T-cell (primary cell): ENCODE data around the gene ADRA1B. TPM values are rescaled to one million over a fixed set of nuclear protein-coding genes. Genes with fewer than 3 reads are reported as not detected.

Experiments used
- ATAC-seq, 4 experiments: fragments of 200-7000 bp in 3 of 4; fragments of 150-1000 bp in 1 of 4; cut with Tn5 transposase; replicated peaks in 1 of 4; 1 replicate in 3 of 4; 2 replicates in 1 of 4; pipeline ENCODE4 v1.10.0; 2021; ENCODE audit warnings: moderate library complexity in 3 of 4, mild to moderate bottlenecking in 2 of 4, moderate number of reproducible peaks in 1 of 4
- CTCF ChIA-PET, 2 donors: fragments of 300-600 bp; sonication (Branson Sonifier 250); formaldehyde crosslinking; loops; one replicate each; lab custom pipeline; 2022; ENCODE audit warnings: antibody characterized with exemption in 2 of 2; lab: Charles Lee
- POLR2A ChIA-PET, 2 donors: fragments of 300-600 bp; sonication (Branson Sonifier 250); formaldehyde crosslinking; loops; one replicate each; lab custom pipeline; 2022; ENCODE audit warnings: antibody characterized with exemption in 2 of 2; lab: Charles Lee
- DNase-seq, 35 experiments: peaks; one replicate each; pipeline versions ENCODE4 v3.0.0 to v3.0.0-alpha.2; 2013 to 2023
- H3K27ac ChIP-seq: one replicate; pipeline ENCODE4 v1.5.1; 2013; ENCODE audit warnings: low read length
- H3K27me3 ChIP-seq, 2 experiments: replicated peaks in 1 of 2; 1 replicate in 1 of 2; 2 replicates in 1 of 2; pipeline versions ENCODE4 v1.6.1 to v1.7.0; 2013; ENCODE audit warnings: low read length in 1 of 2, mixed read lengths in 1 of 2; ENCODE audit not compliant: control insufficient read depth in 2 of 2, insufficient read depth in 2 of 2; ENCODE audit errors: extremely low read depth in 1 of 2
- H3K36me3 ChIP-seq, 2 donors: 1 replicate in 1 of 2; 2 replicates in 1 of 2; pipeline versions ENCODE4 v1.6.1 to v1.7.0; 2013; ENCODE audit warnings: low read length in 1 of 2; ENCODE audit not compliant: control insufficient read depth in 2 of 2, insufficient read depth in 1 of 2; ENCODE audit errors: extremely low read depth in 1 of 2
- H3K4me1 ChIP-seq, 2 experiments: 1 replicate in 1 of 2; 2 replicates in 1 of 2; pipeline versions ENCODE4 v1.6.1 to v1.7.0; 2013; ENCODE audit warnings: low read length in 2 of 2, mixed read lengths in 1 of 2; ENCODE audit not compliant: insufficient read depth in 2 of 2, control insufficient read depth in 1 of 2; ENCODE audit errors: extremely low read depth in 1 of 2
- H3K4me3 ChIP-seq, 2 donors: 1 replicate in 1 of 2; 2 replicates in 1 of 2; pipeline versions ENCODE4 v1.5.1 to v1.7.0; 2013; ENCODE audit warnings: mild to moderate bottlenecking in 2 of 2, low read length in 1 of 2, moderate library complexity in 1 of 2; ENCODE audit not compliant: control insufficient read depth in 1 of 2; ENCODE audit errors: extremely low read depth in 1 of 2
- H3K9me3 ChIP-seq: 2 replicates; pipeline ENCODE4 v1.7.0; 2013
- H3K27ac Mint-ChIP-seq, 2 donors: one replicate each; pipeline ENCODE4 v1.8.0; 2020 to 2021; ENCODE audit warnings: mild to moderate bottlenecking in 2 of 2, mixed read lengths in 2 of 2
- H3K27me3 Mint-ChIP-seq, 2 donors: one replicate each; pipeline ENCODE4 v1.8.0; 2021 to 2022; ENCODE audit warnings: mixed read lengths in 2 of 2
- H3K36me3 Mint-ChIP-seq: one replicate; pipeline ENCODE4 v1.8.0; 2021; ENCODE audit warnings: mixed read lengths
- H3K4me1 Mint-ChIP-seq, 3 donors: one replicate each; pipeline ENCODE4 v1.8.0; 2020 to 2022; ENCODE audit warnings: mixed read lengths in 3 of 3, mild to moderate bottlenecking in 1 of 3
- H3K4me3 Mint-ChIP-seq, 3 donors: one replicate each; pipeline ENCODE4 v1.8.0; 2020 to 2022; ENCODE audit warnings: mild to moderate bottlenecking in 3 of 3, mixed read lengths in 3 of 3, moderate library complexity in 3 of 3
- H3K9me3 Mint-ChIP-seq, 3 donors: one replicate each; pipeline ENCODE4 v1.8.0; 2020 to 2022; ENCODE audit warnings: mixed read lengths in 3 of 3
- WGBS: methylation state at CpG from one replicate; pipeline ENCODE4 v1.1.5; 2013; ENCODE audit warnings: missing lambda C conversion rate; ENCODE audit not compliant: insufficient coverage; 5-methylcytosine and 5-hydroxymethylcytosine counted together
- total RNA-seq, 35 experiments: library from RNA in 6 of 35; stranded (reverse) in 6 of 35; fragments of 120-200 nt in 1 of 35; gene quantifications; one replicate each; pipeline versions ENCODE4 v1.2.1 to v1.2.4 and lab custom pipeline; 2013 to 2026

Gene ADRA1B
- total RNA-seq, 5 donors from 2014 or later (not counting 1 experiment from before 2014, with no cell fraction given): 0.12 TPM; not detected in 4

DNA sequence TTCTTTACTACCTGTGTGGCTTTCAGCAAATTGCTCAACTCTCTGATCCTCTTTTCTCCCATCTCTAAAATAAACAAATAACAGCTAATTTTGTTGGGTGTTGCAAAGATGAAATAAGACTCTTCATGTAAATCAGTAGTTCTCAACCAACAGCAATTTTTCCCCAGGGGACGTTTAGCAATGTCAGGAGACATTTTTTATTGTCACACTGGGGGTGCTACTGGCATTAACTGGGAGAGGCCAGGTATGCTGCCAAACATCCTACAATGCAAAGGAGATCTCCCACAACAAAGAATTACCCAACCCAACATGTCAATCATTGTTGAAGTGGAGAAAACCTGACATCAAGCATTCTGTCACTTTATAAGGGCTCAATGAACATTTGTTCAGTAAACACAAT lies 19.7 kb downstream of the ADRA1B start:
- no peaks in the 10 kb centered on the region for H3K36me3 ChIP-seq
- H3K27ac ChIP-seq: no peak overlapping the region
- Mint-ChIP-seq H3K27ac (no peak overlapping the region), H3K27me3 (peaks cover 24 to 49% of the 10 kb centered on the region in 2 donors), H3K4me1 (peaks cover 0 to 7% (median 6%) of the 10 kb centered on the region in 3 donors), H3K9me3 (no peaks in the 10 kb centered on the region), H3K4me3 (no peak overlapping the region), H3K36me3 (no peaks in the 10 kb centered on the region)
- H3K27me3 ChIP-seq: peaks cover 0 to 28% of the 10 kb centered on the region in 2 experiments
- peaks cover 0 to 9% of the 10 kb centered on the region in 2 experiments for H3K4me1 ChIP-seq
- WGBS: no CpG with 5 or more reads among the region's 1 CpG
- POLR2A ChIA-PET: no interaction called here
- DNase-seq: no peak
- H3K9me3 ChIP-seq: no peaks in the 10 kb centered on the region
- no peak overlapping the region for H3K4me3 ChIP-seq
- CTCF ChIA-PET: no interaction called here
- no peak for ATAC-seq

- POLR2A ChIA-PET: no interaction called here
- Histone ChIP-seq H3K36me3 (no peaks in the 10 kb centered on the region), H3K9me3 (no peaks in the 10 kb centered on the region), H3K4me3 (no peak overlapping the region), H3K27me3 (peaks cover 0 to 25% of the 10 kb centered on the region in 2 experiments), H3K4me1 (peaks cover 0 to 9% of the 10 kb centered on the region in 2 experiments), H3K27ac (no peak overlapping the region)
- Mint-ChIP-seq H3K36me3 (no peaks in the 10 kb centered on the region), H3K27ac (no peak overlapping the region), H3K9me3 (no peaks in the 10 kb centered on the region), H3K4me3 (no peak overlapping the region), H3K4me1 (peaks cover 0 to 7% (median 6%) of the 10 kb centered on the region in 3 donors), H3K27me3 (peaks cover 28 to 49% of the 10 kb centered on the region in 2 donors)
- DNase-seq: no peak
- CTCF ChIA-PET: no interaction called here
- 89% methylated on average over 3 of the region's 6 CpGs for WGBS
- ATAC-seq: no peak
These were observed 20.5 kb downstream of the ADRA1B start for GRCh38 chr5:159936686-159937329.

GRCh38 chr5:159937580-159937979 lies 21.3 kb downstream of the ADRA1B start:
- DNase-seq (no peak), ATAC-seq (no peak)
- CTCF ChIA-PET: no interaction called here
- Histone ChIP-seq H3K9me3 (no peaks in the 10 kb centered on the region), H3K4me1 (peaks cover 0 to 9% of the 10 kb centered on the region in 2 experiments), H3K27me3 (peaks cover 0 to 22% of the 10 kb centered on the region in 2 experiments), H3K36me3 (no peaks in the 10 kb centered on the region), H3K27ac (no peak overlapping the region), H3K4me3 (no peak overlapping the region)
- peaks cover 0 to 7% (median 6%) of the 10 kb centered on the region in 3 donors for H3K4me1 Mint-ChIP-seq
- H3K4me3 Mint-ChIP-seq: no peak overlapping the region
- H3K27ac Mint-ChIP-seq: no peak overlapping the region
- H3K36me3 Mint-ChIP-seq: no peaks in the 10 kb centered on the region
- H3K9me3 Mint-ChIP-seq: no peaks in the 10 kb centered on the region
- POLR2A ChIA-PET: interaction anchor here in 1 of 2 donors (0.6 kb wide), 1 partner anchor 135 kb away, joined by 3 read pairs; no protein-coding TSS in a partner anchor
- peaks cover 27 to 49% of the 10 kb centered on the region in 2 donors for H3K27me3 Mint-ChIP-seq
- 88% methylated on average over 10 of the region's 10 CpGs for WGBS

- Histone ChIP-seq H3K36me3 (no peaks in the 10 kb centered on the region), H3K9me3 (no peaks in the 10 kb centered on the region), H3K27me3 (peaks cover 0 to 7% of the 10 kb centered on the region in 2 experiments), H3K4me1 (no peaks in the 10 kb centered on the region), H3K4me3 (no peak overlapping the region), H3K27ac (no peak overlapping the region)
- CTCF ChIA-PET: interaction anchor here (0.6 to 1.0 kb wide), 2 partner anchors 13 to 169 kb away, joined by 3 read pairs; no protein-coding TSS in a partner anchor
- POLR2A ChIA-PET: no interaction called here
- DNase-seq (no peak), ATAC-seq (no peak)
- WGBS: no CpG with 5 or more reads among the region's 5 CpGs
- H3K4me1 Mint-ChIP-seq: no peaks in the 10 kb centered on the region
- H3K36me3 Mint-ChIP-seq: no peaks in the 10 kb centered on the region
- no peak overlapping the region for H3K27ac Mint-ChIP-seq
- peaks cover 16 to 28% of the 10 kb centered on the region in 2 donors for H3K27me3 Mint-ChIP-seq
- H3K9me3 Mint-ChIP-seq: no peaks in the 10 kb centered on the region
- no peak overlapping the region for H3K4me3 Mint-ChIP-seq
These were observed 27.0 kb downstream of the ADRA1B start for GRCh38 chr5:159943326-159943725.

- Histone ChIP-seq H3K9me3 (no peaks in the 10 kb centered on the region), H3K36me3 (no peaks in the 10 kb centered on the region), H3K4me1 (no peaks in the 10 kb centered on the region), H3K27me3 (peaks cover 0 to 7% of the 10 kb centered on the region in 2 experiments), H3K27ac (no peak overlapping the region), H3K4me3 (no peak overlapping the region)
- POLR2A ChIA-PET: no interaction called here
- CTCF ChIA-PET: no interaction called here
- Mint-ChIP-seq H3K4me3 (no peak overlapping the region), H3K9me3 (no peaks in the 10 kb centered on the region), H3K27ac (no peak overlapping the region), H3K4me1 (no peaks in the 10 kb centered on the region), H3K36me3 (no peaks in the 10 kb centered on the region), H3K27me3 (peaks cover 16 to 28% of the 10 kb centered on the region in 2 donors)
- ATAC-seq (no peak), DNase-seq (no peak)
- 70% methylated on average over 3 of the region's 5 CpGs for WGBS
These were observed 27.8 kb downstream of the ADRA1B start for GRCh38 chr5:159944056-159944600.

GRCh38 chr5:159945359-159945758 lies 29.1 kb downstream of the ADRA1B start:
- no peak overlapping the region for H3K27ac ChIP-seq
- ATAC-seq (no peak), DNase-seq (no peak)
- WGBS: 56% methylated on average over 1 of the region's 2 CpGs
- no peak overlapping the region for H3K4me3 ChIP-seq
- Mint-ChIP-seq H3K4me3 (no peak overlapping the region), H3K27me3 (peaks cover 17 to 26% of the 10 kb centered on the region in 2 donors), H3K9me3 (no peaks in the 10 kb centered on the region), H3K36me3 (no peaks in the 10 kb centered on the region), H3K4me1 (no peaks in the 10 kb centered on the region), H3K27ac (no peak overlapping the region)
- no peaks in the 10 kb centered on the region for H3K9me3 ChIP-seq
- ChIA-PET POLR2A (no interaction called here), CTCF (no interaction called here)
- H3K36me3 ChIP-seq: no peaks in the 10 kb centered on the region
- H3K27me3 ChIP-seq: peaks cover 0 to 5% of the 10 kb centered on the region in 2 experiments
- no peaks in the 10 kb centered on the region for H3K4me1 ChIP-seq
